Natural killer cell (primary cell): ENCODE results near the gene CD209. TPM values are rescaled to one million over a fixed set of nuclear protein-coding genes. Genes with fewer than 3 reads are reported as not detected.

ENCODE experiments used
- ATAC-seq, 3 donors: fragments of 150-1000 bp in 2 of 3; fragments of 200-7000 bp in 1 of 3; cut with Tn5 transposase; 1 replicate in 1 of 3; 2 replicates in 2 of 3; pipeline ENCODE4 v1.10.0; 2021; ENCODE audit warnings: mild to moderate bottlenecking in 2 of 3, moderate library complexity in 2 of 3
- DNase-seq, 2 donors: peaks; one replicate each; pipeline versions ENCODE4 v3.0.0 to v3.0.0-alpha.2; 2013 to 2021; ENCODE audit warnings: mixed read lengths in 1 of 2
- H3K27ac ChIP-seq: one replicate; pipeline ENCODE4 v1.5.1; 2013; ENCODE audit warnings: mild to moderate bottlenecking, low read length
- H3K27me3 ChIP-seq: one replicate; pipeline ENCODE4 v1.6.1; 2013; ENCODE audit warnings: low read length; ENCODE audit not compliant: control insufficient read depth, insufficient read depth
- H3K36me3 ChIP-seq: one replicate; pipeline ENCODE4 v1.6.1; 2013; ENCODE audit warnings: low read length; ENCODE audit not compliant: control insufficient read depth, insufficient read depth
- H3K4me1 ChIP-seq: one replicate; pipeline ENCODE4 v1.6.1; 2013; ENCODE audit warnings: low read length; ENCODE audit not compliant: control insufficient read depth, insufficient read depth
- H3K4me3 ChIP-seq: one replicate; pipeline ENCODE4 v1.5.1; 2013; ENCODE audit warnings: low read length
- H3K9me3 ChIP-seq: one replicate; pipeline ENCODE4 v1.6.1; 2013; ENCODE audit warnings: low read length; ENCODE audit not compliant: control insufficient read depth, insufficient read depth
- H3K27ac Mint-ChIP-seq, 2 donors: one replicate each; pipeline ENCODE4 v1.8.0; 2022; ENCODE audit warnings: mild to moderate bottlenecking in 2 of 2, mixed read lengths in 2 of 2, moderate library complexity in 1 of 2
- H3K27me3 Mint-ChIP-seq, 2 donors: one replicate each; pipeline ENCODE4 v1.8.0; 2022; ENCODE audit warnings: low read depth in 2 of 2, mixed read lengths in 2 of 2
- H3K36me3 Mint-ChIP-seq: one replicate; pipeline ENCODE4 v1.8.0; 2022; ENCODE audit warnings: mixed read lengths
- H3K4me1 Mint-ChIP-seq, 2 donors: one replicate each; pipeline ENCODE4 v1.8.0; 2022; ENCODE audit warnings: mixed read lengths in 2 of 2
- H3K4me3 Mint-ChIP-seq: one replicate; pipeline ENCODE4 v1.8.0; 2022; ENCODE audit warnings: mild to moderate bottlenecking, moderate library complexity, mixed read lengths
- H3K9me3 Mint-ChIP-seq, 2 donors: one replicate each; pipeline ENCODE4 v1.8.0; 2022; ENCODE audit warnings: mixed read lengths in 2 of 2
- WGBS: methylation state at CpG from one replicate; pipeline ENCODE4 v1.1.7; 2013; ENCODE audit warnings: missing lambda C conversion rate; ENCODE audit not compliant: insufficient coverage; 5-methylcytosine and 5-hydroxymethylcytosine counted together
- intact Hi-C: fragments of 100-400 bp; cut with micrococcal nuclease; formaldehyde crosslinking; loops from one replicate; pipeline ENCODE4 v1.14.2; 2022
- total RNA-seq, 4 donors: library from RNA; stranded (reverse); fragments of 120-200 nt in 1 of 4; gene quantifications; one replicate each; pipeline versions ENCODE4 v1.2.3 to v1.2.4, GENCODE V29; 2013 to 2022
- TF ChIP-seq, protein P1 (sequence below): fragments of 200-600 bp; IDR thresholded peaks from one replicate; pipeline ENCODE4 v1.8.0; 2022; ENCODE audit warnings: antibody characterized with exemption

The CD209 gene
- total RNA-seq, 3 donors from 2014 or later (not counting 1 experiment from before 2014, with no cell fraction given) = 0.10 TPM; not detected in 2

DNA sequence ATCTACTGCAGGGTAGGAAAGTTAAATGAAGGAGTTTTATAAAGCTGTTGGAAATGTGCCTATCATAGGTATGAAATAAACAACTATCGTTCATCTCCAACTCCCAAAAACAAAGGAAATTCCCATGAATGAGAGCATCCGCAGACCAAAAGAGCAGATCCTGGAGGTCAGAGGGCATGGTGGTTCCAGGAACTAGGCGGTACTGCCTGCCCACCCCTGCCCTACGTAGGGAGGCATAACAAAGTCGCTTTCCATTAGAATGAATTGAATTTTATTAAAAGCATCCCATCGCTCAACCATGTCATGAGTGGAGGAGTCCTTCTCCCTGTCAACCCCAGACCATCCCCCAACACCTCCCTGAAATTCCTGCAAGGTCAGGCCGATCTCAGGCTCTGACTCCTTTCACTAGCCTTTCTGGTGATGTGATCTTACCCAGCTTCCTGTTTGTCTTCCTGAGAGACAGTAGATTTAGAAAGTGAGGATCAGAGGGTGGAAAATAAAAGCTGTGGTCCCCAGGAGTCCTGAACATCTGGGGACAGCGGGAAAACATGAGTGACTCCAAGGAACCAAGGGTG is 15.5 kb upstream of the CD209 start, which contains the start of gene CLEC4M:
Gene CLEC4M (plus strand): TSS at position 525 of the 575 bp plus-strand sequence. CDS start 24 bp downstream, at position 549.
- Mint-ChIP-seq H3K4me3 (no peak within 1 kb of the TSS), H3K27ac (no peak within 1 kb of the TSS)
- intact Hi-C loops = no loop called here

DNA sequence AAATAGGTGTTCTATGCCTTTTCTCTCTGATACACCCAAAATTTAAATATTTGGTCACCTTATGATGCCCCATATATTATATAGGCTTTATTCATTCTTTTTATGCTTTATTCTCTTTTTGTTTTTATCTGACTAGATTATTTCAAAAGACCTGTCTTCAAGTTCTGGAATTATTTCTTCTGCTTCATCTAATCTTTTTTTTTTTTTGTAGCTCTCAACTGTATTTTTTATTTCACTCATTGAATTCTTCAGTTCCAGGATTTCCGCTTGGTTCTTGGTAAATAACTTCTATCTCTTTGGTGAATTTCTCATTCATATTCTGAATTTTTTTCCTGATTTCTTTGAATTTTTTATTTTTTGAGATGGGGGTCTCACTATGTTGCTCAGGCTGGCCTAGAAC is 11.8 kb upstream of the CD209 start:
- H3K9me3 ChIP-seq = peaks cover 29% of the 10 kb centered on the region
- H3K27ac ChIP-seq = no peak overlapping the region
- H3K4me3 ChIP-seq = no peak overlapping the region
- peaks cover 12 to 23% of the 10 kb centered on the region in 2 donors for H3K27me3 Mint-ChIP-seq
- H3K27ac Mint-ChIP-seq = no peak overlapping the region
- no peak overlapping the region for H3K4me3 Mint-ChIP-seq
- TF ChIP-seq, protein P1, sequence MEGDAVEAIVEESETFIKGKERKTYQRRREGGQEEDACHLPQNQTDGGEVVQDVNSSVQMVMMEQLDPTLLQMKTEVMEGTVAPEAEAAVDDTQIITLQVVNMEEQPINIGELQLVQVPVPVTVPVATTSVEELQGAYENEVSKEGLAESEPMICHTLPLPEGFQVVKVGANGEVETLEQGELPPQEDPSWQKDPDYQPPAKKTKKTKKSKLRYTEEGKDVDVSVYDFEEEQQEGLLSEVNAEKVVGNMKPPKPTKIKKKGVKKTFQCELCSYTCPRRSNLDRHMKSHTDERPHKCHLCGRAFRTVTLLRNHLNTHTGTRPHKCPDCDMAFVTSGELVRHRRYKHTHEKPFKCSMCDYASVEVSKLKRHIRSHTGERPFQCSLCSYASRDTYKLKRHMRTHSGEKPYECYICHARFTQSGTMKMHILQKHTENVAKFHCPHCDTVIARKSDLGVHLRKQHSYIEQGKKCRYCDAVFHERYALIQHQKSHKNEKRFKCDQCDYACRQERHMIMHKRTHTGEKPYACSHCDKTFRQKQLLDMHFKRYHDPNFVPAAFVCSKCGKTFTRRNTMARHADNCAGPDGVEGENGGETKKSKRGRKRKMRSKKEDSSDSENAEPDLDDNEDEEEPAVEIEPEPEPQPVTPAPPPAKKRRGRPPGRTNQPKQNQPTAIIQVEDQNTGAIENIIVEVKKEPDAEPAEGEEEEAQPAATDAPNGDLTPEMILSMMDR = no peak
- no peaks in the 10 kb centered on the region for H3K4me1 ChIP-seq
- intact Hi-C loops = no loop called here
- DNase-seq (no peak), ATAC-seq (no peak)
- H3K27me3 ChIP-seq = no peaks in the 10 kb centered on the region
- no CpG with 5 or more reads among the region's 1 CpG for WGBS
- no peaks in the 10 kb centered on the region for H3K36me3 ChIP-seq
- peaks cover 5 to 23% of the 10 kb centered on the region in 2 donors for H3K9me3 Mint-ChIP-seq
- peaks cover 28% of the 10 kb centered on the region for H3K36me3 Mint-ChIP-seq
- no peaks in the 10 kb centered on the region for H3K4me1 Mint-ChIP-seq

More for the DNA sequence above, 15.5 kb upstream of the CD209 start, which contains the start of gene CLEC4M:
- no peak within 1 kb of the TSS for H3K4me3 ChIP-seq
- H3K27me3 ChIP-seq = no peaks in the 10 kb centered on the region
- no peaks in the 10 kb centered on the region for H3K4me1 ChIP-seq
- DNase-seq (no peak), ATAC-seq (no peak)
- Mint-ChIP-seq H3K27me3 (peaks cover 10 to 27% of the 10 kb centered on the region in 2 donors), H3K4me1 (no peaks in the 10 kb centered on the region), H3K36me3 (peaks cover 17% of the 10 kb centered on the region), H3K9me3 (peaks cover 3 to 15% of the 10 kb centered on the region in 2 donors)
- H3K36me3 ChIP-seq = no peaks in the 10 kb centered on the region
- H3K27ac ChIP-seq = no peak within 1 kb of the TSS
- H3K9me3 ChIP-seq = peaks cover 13% of the 10 kb centered on the region
- TF ChIP-seq, protein P1 = no peak
- 88% methylated on average over 8 of the region's 8 CpGs for WGBS

DNA sequence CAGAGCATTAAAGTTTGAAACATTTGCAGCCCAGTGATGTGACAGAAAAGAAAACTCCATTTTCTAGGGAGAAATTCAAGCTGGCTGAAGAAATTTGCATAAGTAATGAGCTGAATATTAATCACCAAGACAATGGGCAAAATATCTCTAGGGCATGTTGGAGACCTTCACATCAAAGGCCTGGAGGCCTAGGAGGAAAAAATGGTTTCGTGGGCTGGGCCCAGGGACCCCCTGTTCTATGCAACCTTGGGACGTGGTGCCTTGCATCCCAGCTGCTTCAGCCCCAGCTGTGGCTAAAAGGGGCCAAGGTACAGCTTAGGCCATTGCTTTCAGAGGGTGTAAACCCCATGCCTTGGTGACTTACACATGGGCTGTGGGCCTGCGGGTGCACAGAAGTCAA is 10.0 kb upstream of the CD209 start:
- Histone ChIP-seq H3K36me3 (no peaks in the 10 kb centered on the region), H3K4me3 (no peak overlapping the region), H3K9me3 (peaks cover 29% of the 10 kb centered on the region), H3K27me3 (no peaks in the 10 kb centered on the region), H3K27ac (no peak overlapping the region), H3K4me1 (no peaks in the 10 kb centered on the region)
- Mint-ChIP-seq H3K36me3 (peaks cover 28% of the 10 kb centered on the region), H3K27me3 (peaks cover 6 to 13% of the 10 kb centered on the region in 2 donors), H3K4me1 (no peaks in the 10 kb centered on the region), H3K9me3 (peaks cover 5 to 23% of the 10 kb centered on the region in 2 donors), H3K4me3 (no peak overlapping the region), H3K27ac (no peak overlapping the region)
- TF ChIP-seq, protein P1 = no peak
- 83% methylated on average over 3 of the region's 3 CpGs for WGBS
- ATAC-seq (no peak), DNase-seq (no peak)
- intact Hi-C loops = no loop called here

DNA sequence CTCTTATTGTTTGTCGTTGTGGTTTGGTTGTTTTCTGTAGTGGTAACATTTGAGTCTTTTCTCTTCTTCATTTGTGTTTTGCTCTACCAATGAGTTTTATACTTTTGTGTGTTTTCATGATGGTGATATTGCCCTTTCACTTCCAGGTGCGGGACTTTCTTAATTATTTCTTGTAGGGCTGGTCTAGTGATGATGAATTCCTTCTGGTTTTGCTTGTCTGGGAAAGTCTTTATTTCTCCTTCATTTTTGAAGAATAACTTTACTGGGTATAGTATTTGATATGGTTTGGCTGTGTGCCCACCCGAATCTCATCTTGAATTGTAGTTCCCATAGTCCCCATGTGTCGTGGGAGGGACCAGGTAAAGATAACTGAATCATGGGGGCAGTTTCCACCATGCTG is 8.9 kb upstream of the CD209 start:
- Histone ChIP-seq H3K4me1 (peaks cover 5% of the 10 kb centered on the region), H3K27me3 (no peaks in the 10 kb centered on the region), H3K27ac (no peak overlapping the region), H3K36me3 (no peaks in the 10 kb centered on the region), H3K4me3 (no peak overlapping the region), H3K9me3 (peaks cover 29% of the 10 kb centered on the region)
- Mint-ChIP-seq H3K27ac (no peak overlapping the region), H3K4me3 (no peak overlapping the region), H3K27me3 (peaks cover 3 to 10% of the 10 kb centered on the region in 2 donors), H3K4me1 (no peaks in the 10 kb centered on the region), H3K9me3 (peaks cover 5 to 23% of the 10 kb centered on the region in 2 donors), H3K36me3 (peaks cover 28% of the 10 kb centered on the region)
- DNase-seq (no peak), ATAC-seq (no peak)
- 72% methylated on average over 4 of the region's 4 CpGs for WGBS
- TF ChIP-seq, protein P1 = no peak
- intact Hi-C loops = no loop called here
